Measurements from ENCODE around the gene GTF2F2.

GRCh38 chr13:45133396-45134118, 13.2 kb downstream of the GTF2F2 start:
- TF ChIP-seq CTCF (IDR thresholded peaks at IDR 0.05) (no peak), POLR2A (IDR thresholded peaks at IDR 0.05) (no peak)
